Measurements from ENCODE around the gene EXOC7. TPM values are rescaled to one million over a fixed set of nuclear protein-coding genes. Genes with fewer than 3 reads are reported as not detected.

Gene EXOC7
- total RNA-seq, 1 donor from 2014 or later, result 183 TPM

- TF ChIP-seq CTCF (IDR thresholded peaks at IDR 0.05; ENCODE audit: unreplicated experiment), result no peak
- H3K36me3 Mint-ChIP-seq (ENCODE audit: low read depth, unreplicated experiment), result peaks cover 10% of the 10 kb centered on the region
- peaks cover 21% of the 10 kb centered on the region for H3K27me3 Mint-ChIP-seq (ENCODE audit: unreplicated experiment)
- H3K4me1 Mint-ChIP-seq (ENCODE audit: unreplicated experiment), result peaks cover 61% of the 10 kb centered on the region
- H3K27ac Mint-ChIP-seq (ENCODE audit: unreplicated experiment), result no peak within 1 kb of the TSS
- DNase-seq (ENCODE audit: low spot score), result peak; percentile 93
- no peaks in the 10 kb centered on the region for H3K9me3 Mint-ChIP-seq (ENCODE audit: unreplicated experiment)
- peak within 1 kb of the TSS; percentile 89 for H3K4me3 Mint-ChIP-seq (ENCODE audit: unreplicated experiment)
Measured at GRCh38 chr17:76141212-76142038, 37.8 kb upstream of the EXOC7 start, which contains the start of gene FOXJ1. FOXJ1 (minus strand) TSS chr17:76141245; CDS start chr17:76140395, 850 bp downstream.

DNA sequence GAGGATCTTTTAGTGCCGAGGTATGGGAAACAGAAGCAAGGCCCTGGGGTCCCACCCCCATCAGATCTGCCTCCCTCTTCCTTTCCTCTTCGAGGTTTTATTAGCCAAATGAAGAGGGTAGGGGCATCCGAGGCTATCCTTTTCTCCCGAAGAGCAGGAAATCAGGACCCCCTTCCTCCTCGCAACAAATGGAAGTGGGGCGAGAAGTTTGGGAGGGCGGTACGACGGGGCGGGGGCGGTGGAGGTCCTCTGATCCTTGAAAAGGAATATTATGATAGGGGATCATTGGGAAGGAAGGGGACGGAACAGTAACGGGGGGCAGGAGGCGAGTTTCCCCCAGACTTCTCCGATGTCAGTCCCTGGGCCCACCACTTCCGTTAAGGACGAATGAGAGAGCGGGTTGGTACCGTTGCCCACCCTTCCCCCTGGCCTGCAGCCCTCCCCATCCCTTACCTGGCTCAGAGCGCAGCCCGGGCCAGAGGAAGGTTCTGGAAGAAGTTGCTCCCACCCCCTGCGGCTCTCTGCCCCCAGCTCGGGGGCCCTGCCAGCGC, 37.1 kb upstream of the EXOC7 start:
- no peak for DNase-seq (ENCODE audit: low spot score)
- Mint-ChIP-seq H3K27ac (ENCODE audit: unreplicated experiment) (no peak overlapping the region), H3K4me1 (ENCODE audit: unreplicated experiment) (peaks cover 55% of the 10 kb centered on the region), H3K4me3 (ENCODE audit: unreplicated experiment) (no peak overlapping the region), H3K36me3 (ENCODE audit: low read depth, unreplicated experiment) (peaks cover 10% of the 10 kb centered on the region), H3K27me3 (ENCODE audit: unreplicated experiment) (peaks cover 24% of the 10 kb centered on the region), H3K9me3 (ENCODE audit: unreplicated experiment) (no peaks in the 10 kb centered on the region)
- TF ChIP-seq CTCF (IDR thresholded peaks at IDR 0.05; ENCODE audit: unreplicated experiment), result no peak

GRCh38 chr17:76139801-76140660, 36.4 kb upstream of the EXOC7 start:
- Mint-ChIP-seq H3K4me1 (ENCODE audit: unreplicated experiment) (peaks cover 51% of the 10 kb centered on the region), H3K27me3 (ENCODE audit: unreplicated experiment) (peaks cover 26% of the 10 kb centered on the region), H3K27ac (ENCODE audit: unreplicated experiment) (no peak overlapping the region), H3K9me3 (ENCODE audit: unreplicated experiment) (no peaks in the 10 kb centered on the region), H3K36me3 (ENCODE audit: low read depth, unreplicated experiment) (peaks cover 10% of the 10 kb centered on the region), H3K4me3 (ENCODE audit: unreplicated experiment) (peak overlapping the region; percentile 45)
- peak; percentile 61 for DNase-seq (ENCODE audit: low spot score)
- no peak for TF ChIP-seq CTCF (IDR thresholded peaks at IDR 0.05; ENCODE audit: unreplicated experiment)

DNA sequence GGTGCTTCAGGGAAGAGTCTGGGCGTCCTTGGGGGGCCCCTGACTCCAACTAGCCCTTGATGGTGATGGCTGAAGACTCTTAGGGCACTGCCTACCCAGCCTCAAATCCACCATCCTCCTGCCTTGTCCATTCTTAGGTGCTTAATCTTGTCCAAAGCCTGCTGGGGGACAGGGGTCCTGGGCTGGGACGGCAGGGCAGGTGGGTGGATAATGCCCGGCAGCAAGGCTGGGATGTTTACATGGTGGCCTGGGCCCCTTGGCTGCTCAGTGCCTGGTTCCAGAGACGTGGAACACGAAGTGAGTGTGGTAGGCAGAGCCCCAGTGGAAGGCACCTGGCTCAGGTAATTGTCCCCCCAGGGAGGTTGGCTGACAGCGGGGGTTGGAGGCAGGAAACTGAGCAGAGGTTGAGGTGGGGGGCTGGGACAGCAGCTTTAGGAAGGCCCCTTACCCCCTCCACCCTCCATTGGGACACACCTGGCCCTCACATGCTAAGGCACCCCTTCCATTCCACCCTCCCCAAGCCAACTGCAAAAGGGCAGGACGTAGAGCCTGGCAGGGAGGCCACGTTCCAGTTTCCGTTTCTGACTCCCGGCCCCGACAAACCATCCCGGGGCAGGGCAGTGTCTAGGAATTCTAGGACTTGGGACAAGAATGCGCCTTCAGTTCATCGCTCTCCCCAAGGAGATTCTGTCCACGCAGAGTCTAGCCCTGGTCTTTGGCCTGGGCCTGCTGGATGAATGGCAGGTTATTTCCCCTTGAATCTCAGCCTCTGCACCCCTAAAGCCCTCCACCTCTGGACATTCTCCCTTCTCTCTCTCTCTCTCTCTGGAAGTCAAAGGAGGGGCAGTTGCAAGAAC, 35.5 kb upstream of the EXOC7 start:
- peak overlapping the region; percentile 45 for H3K4me3 Mint-ChIP-seq (ENCODE audit: unreplicated experiment)
- H3K27ac Mint-ChIP-seq (ENCODE audit: unreplicated experiment), result no peak overlapping the region
- H3K36me3 Mint-ChIP-seq (ENCODE audit: low read depth, unreplicated experiment), result peaks cover 10% of the 10 kb centered on the region
- DNase-seq (ENCODE audit: low spot score), result no peak
- peaks cover 26% of the 10 kb centered on the region for H3K27me3 Mint-ChIP-seq (ENCODE audit: unreplicated experiment)
- TF ChIP-seq CTCF (IDR thresholded peaks at IDR 0.05; ENCODE audit: unreplicated experiment), result no peak
- peaks cover 44% of the 10 kb centered on the region for H3K4me1 Mint-ChIP-seq (ENCODE audit: unreplicated experiment)
- no peaks in the 10 kb centered on the region for H3K9me3 Mint-ChIP-seq (ENCODE audit: unreplicated experiment)
